ENCODE measurements around the gene MGMT. TPM values are rescaled to one million over a fixed set of nuclear protein-coding genes. Genes with fewer than 3 reads are reported as not detected.

The MGMT gene
- total and polyA plus RNA-seq, 9 of the 15 experiments (the other 6 are each of a cell fraction or from before 2014, with no cell fraction given) = 0.03 to 0.29 (median 0.11) TPM; not detected in 4

GRCh38 chr10:129761981-129762956 is 295.2 kb downstream of the MGMT start:
- intact Hi-C loops (cut with micrococcal nuclease) (no loop called here), in situ Hi-C loops (cut with MboI) (no loop called here)
- Histone ChIP-seq H3K9ac (ENCODE audit: insufficient read depth in 1 of 2, low read depth in 2 of 2, low read length in 2 of 2) (no peak overlapping the region), H3K4me3 (no peak overlapping the region), H4K20me1 (replicated peaks; ENCODE audit: control insufficient read depth, insufficient read depth, low read length) (0 out of 2 replicates have a peak, but pooled peaks cover 3% of the 10 kb centered on the region), H3K27me3 (ENCODE audit: control insufficient read depth in 2 of 2, insufficient read depth in 2 of 2, low read length in 2 of 2) (peaks cover 0 to 32% of the 10 kb centered on the region in 2 experiments; a peak in 2 of 5 replicates), H3K4me2 (ENCODE audit: insufficient read depth, low read length) (no peak overlapping the region), H2AFZ (ENCODE audit: low read depth, low read length) (no peak overlapping the region), H3K27ac (ENCODE audit: extremely low read depth, low read depth, low read length) (no peak overlapping the region), H3K36me3 (ENCODE audit: control insufficient read depth, insufficient read depth, low read length) (no peaks in the 10 kb centered on the region), H3K9me3 (replicated peaks; ENCODE audit: control insufficient read depth, insufficient read depth, low read depth, low read length) (no peaks in the 10 kb centered on the region), H3K79me2 (ENCODE audit: control insufficient read depth, insufficient read depth, low read length) (no peaks in the 10 kb centered on the region), H3K4me1 (replicated peaks in 1 of 2; ENCODE audit: control insufficient read depth in 2 of 2, insufficient read depth in 2 of 2, low read length in 2 of 2) (no peaks in the 10 kb centered on the region), H3K9me1 (ENCODE audit: control insufficient read depth, insufficient read depth, low read length) (no peaks in the 10 kb centered on the region)
- no peak for DNase-seq (ENCODE audit: extremely low read depth in 1 of 4, low spot score in 3 of 4)
- FAIRE-seq = no peak
- no TSS peak for BruUV-seq (replicated peaks)
- ChIA-PET POLR2A (interaction anchor here (0.7 to 0.8 kb wide), 2 partner anchors 12 to 1128 kb away, joined by 3 to 4 read pairs; no protein-coding TSS in a partner anchor), CTCF (ENCODE audit: low intra/inter-chr PET ratio) (no interaction called here)
- ATAC-seq = no peak
- WGBS (ENCODE audit: insufficient coverage, low coverage, missing lambda C conversion rate) = 1% methylated on average over 20 of the region's 25 CpGs
- TF ChIP-seq ZNF696 (CRISPR knock-in tag; conservative IDR thresholded peaks at IDR 0.05) = no peak
- TF ChIP-seq, protein P1, sequence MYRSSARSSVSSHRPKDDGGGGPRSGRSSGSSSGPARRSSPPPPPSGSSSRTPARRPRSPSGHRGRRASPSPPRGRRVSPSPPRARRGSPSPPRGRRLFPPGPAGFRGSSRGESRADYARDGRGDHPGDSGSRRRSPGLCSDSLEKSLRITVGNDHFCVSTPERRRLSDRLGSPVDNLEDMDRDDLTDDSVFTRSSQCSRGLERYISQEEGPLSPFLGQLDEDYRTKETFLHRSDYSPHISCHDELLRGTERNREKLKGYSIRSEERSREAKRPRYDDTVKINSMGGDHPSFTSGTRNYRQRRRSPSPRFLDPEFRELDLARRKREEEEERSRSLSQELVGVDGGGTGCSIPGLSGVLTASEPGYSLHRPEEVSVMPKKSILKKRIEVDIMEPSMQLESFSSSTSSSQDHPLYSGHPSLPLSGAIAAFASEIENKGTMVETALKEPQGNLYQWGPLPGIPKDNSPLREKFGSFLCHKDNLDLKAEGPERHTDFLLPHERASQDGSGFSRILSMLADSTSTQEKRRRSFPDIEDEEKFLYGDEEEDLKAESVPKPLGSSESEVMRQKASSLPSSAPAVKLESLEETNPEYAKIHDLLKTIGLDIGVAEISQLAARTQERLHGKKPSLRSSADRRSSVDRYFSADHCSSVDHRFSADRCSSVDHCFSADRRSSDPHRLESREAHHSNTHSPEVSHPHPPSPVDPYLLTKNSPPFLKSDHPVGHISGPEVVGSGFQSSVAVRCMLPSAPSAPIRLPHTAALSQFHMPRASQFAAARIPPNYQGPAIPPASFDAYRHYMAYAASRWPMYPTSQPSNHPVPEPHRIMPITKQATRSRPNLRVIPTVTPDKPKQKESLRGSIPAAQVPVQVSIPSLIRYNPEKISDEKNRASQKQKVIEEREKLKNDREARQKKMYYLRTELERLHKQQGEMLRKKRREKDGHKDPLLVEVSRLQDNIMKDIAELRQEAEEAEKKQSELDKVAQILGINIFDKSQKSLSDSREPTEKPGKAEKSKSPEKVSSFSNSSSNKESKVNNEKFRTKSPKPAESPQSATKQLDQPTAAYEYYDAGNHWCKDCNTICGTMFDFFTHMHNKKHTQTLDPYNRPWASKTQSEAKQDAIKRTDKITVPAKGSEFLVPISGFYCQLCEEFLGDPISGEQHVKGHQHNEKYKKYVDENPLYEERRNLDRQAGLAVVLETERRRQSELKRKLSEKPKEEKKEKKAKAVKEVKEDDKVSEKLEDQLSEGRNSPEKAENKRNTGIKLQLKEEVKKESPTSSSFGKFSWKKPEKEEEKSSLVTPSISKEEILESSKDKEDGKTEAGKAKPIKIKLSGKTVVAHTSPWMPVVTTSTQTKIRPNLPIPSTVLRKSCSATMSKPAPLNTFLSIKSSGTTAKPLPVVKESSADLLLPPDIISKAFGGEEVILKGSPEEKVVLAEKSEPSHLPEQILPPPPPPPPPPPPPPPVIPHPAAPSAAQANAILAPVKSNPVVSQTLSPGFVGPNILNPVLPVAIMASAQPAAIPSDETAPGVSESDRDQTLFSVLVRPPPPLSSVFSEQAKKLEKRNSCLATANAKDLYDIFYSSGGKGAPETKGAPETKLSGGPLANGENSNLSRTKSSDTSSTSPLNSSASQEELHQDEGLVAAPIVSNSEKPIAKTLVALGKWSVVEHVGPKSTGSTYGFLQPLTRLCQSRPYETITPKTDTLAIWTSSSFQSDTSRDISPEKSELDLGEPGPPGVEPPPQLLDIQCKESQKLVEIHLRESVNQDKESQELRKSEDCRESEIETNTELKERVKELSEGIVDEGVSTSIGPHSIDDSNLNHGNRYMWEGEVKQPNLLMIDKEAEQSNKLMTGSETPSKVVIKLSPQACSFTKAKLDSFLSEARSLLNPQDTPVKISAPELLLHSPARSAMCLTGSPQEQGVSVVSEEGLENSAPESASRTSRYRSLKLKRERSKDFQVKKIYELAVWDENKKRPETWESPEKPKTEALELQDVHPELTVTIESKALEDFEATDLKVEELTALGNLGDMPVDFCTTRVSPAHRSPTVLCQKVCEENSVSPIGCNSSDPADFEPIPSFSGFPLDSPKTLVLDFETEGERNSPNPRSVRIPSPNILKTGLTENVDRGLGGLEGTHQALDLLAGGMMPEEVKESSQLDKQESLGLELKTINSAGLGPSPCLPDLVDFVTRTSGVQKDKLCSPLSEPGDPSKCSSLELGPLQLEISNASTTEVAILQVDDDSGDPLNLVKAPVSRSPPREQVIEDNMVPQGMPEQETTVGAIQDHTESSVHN (IDR thresholded peaks at IDR 0.05; ENCODE audit: borderline replicate concordance in 1 of 2, low read depth in 1 of 2) = no peak
- no peak for TF ChIP-seq MIER1 (IDR thresholded peaks at IDR 0.05; ENCODE audit: low read depth)
- no peak for TF ChIP-seq RCOR1 (IDR thresholded peaks at IDR 0.05; ENCODE audit: borderline replicate concordance in 1 of 2, low read depth in 2 of 2, low read length in 2 of 2)
- no peak for TF ChIP-seq ELK3 (CRISPR knock-in tag; IDR thresholded peaks at IDR 0.05)
- TF ChIP-seq, protein P2, sequence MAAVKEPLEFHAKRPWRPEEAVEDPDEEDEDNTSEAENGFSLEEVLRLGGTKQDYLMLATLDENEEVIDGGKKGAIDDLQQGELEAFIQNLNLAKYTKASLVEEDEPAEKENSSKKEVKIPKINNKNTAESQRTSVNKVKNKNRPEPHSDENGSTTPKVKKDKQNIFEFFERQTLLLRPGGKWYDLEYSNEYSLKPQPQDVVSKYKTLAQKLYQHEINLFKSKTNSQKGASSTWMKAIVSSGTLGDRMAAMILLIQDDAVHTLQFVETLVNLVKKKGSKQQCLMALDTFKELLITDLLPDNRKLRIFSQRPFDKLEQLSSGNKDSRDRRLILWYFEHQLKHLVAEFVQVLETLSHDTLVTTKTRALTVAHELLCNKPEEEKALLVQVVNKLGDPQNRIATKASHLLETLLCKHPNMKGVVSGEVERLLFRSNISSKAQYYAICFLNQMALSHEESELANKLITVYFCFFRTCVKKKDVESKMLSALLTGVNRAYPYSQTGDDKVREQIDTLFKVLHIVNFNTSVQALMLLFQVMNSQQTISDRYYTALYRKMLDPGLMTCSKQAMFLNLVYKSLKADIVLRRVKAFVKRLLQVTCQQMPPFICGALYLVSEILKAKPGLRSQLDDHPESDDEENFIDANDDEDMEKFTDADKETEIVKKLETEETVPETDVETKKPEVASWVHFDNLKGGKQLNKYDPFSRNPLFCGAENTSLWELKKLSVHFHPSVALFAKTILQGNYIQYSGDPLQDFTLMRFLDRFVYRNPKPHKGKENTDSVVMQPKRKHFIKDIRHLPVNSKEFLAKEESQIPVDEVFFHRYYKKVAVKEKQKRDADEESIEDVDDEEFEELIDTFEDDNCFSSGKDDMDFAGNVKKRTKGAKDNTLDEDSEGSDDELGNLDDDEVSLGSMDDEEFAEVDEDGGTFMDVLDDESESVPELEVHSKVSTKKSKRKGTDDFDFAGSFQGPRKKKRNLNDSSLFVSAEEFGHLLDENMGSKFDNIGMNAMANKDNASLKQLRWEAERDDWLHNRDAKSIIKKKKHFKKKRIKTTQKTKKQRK (IDR thresholded peaks at IDR 0.05; ENCODE audit: borderline replicate concordance, low read depth, low read length) = no peak

All from K562 (cell line).